Esophagus muscularis mucosa (tissue), 4 donors: ENCODE data around the gene TESK2.

Experiments used
- CTCF ChIP-seq, 3 experiments: fragments of 200-600 bp in 2 of 3; fragments of 450-650 bp in 1 of 3; sonication (generic) in 2 of 3; IDR thresholded peaks; one replicate each; pipeline ENCODE4 v1.5.1; 2017 to 2019; ENCODE audit warnings: antibody characterized with exemption in 3 of 3, mild to moderate bottlenecking in 2 of 3, moderate library complexity in 1 of 3
- EP300 ChIP-seq: sonication (generic); formaldehyde crosslinking; IDR thresholded peaks from one replicate; pipeline ENCODE4 v1.6.1; 2017; ENCODE audit warnings: antibody characterized with exemption
- POLR2A ChIP-seq: fragments of 450-650 bp; IDR thresholded peaks from one replicate; pipeline ENCODE4 v1.6.1; 2017; ENCODE audit warnings: antibody characterized with exemption, moderate library complexity, mild to moderate bottlenecking, low read depth

GRCh38 chr1:45337630-45338325, 153.2 kb downstream of the TESK2 start:
- TF ChIP-seq POLR2A (no peak), CTCF (IDR thresholded peaks at IDR 0.05) (no peak), EP300 (no peak)
